Loucy (cell line): ENCODE results near the gene MYOZ1.
A peak's percentile ranks its signal among the peaks of the same experiment; 100 is the strongest.

ENCODE experiments used
- H2AFZ ChIP-seq: fragments of 200-600 bp; sonication (generic); 2 replicates; pipeline ENCODE4 v1.6.0; 2016; ENCODE audit warnings: antibody characterized with exemption, mild to moderate bottlenecking, low read length, moderate library complexity
- H3F3A ChIP-seq: fragments of 200-600 bp; 2 replicates; pipeline ENCODE4 v1.6.0; 2016; ENCODE audit warnings: antibody characterized with exemption, low read depth, mild to moderate bottlenecking
- H3K27me3 ChIP-seq: fragments of 200-600 bp; sonication (generic); 2 replicates; pipeline ENCODE4 v1.6.1; 2014; ENCODE audit warnings: low read length, mild to moderate bottlenecking; ENCODE audit not compliant: insufficient read depth, poor library complexity, severe bottlenecking
- H3K36me3 ChIP-seq: fragments of 200-600 bp; sonication (generic); 2 replicates; pipeline ENCODE4 v1.6.1; 2016; ENCODE audit warnings: low read length; ENCODE audit not compliant: insufficient read depth
- H3K4me1 ChIP-seq: fragments of 200-600 bp; sonication (generic); 2 replicates; pipeline ENCODE4 v1.5.1; 2014; ENCODE audit warnings: low read length, mild to moderate bottlenecking; ENCODE audit not compliant: insufficient read depth, poor library complexity, severe bottlenecking
- H3K4me2 ChIP-seq: fragments of 200-600 bp; sonication (generic); 2 replicates; pipeline ENCODE4 v1.6.0; 2014; ENCODE audit warnings: antibody characterized with exemption, low read length, low read depth, mild to moderate bottlenecking; ENCODE audit not compliant: poor library complexity, severe bottlenecking
- H3K4me3 ChIP-seq: fragments of 200-600 bp; sonication (generic); 2 replicates; pipeline ENCODE4 v1.5.1; 2014; ENCODE audit warnings: low read length, mild to moderate bottlenecking, mixed read lengths; ENCODE audit not compliant: poor library complexity, severe bottlenecking
- H3K79me2 ChIP-seq: fragments of 200-600 bp; sonication (generic); 2 replicates; pipeline ENCODE4 v1.6.1; 2014; ENCODE audit warnings: low read length; ENCODE audit not compliant: insufficient read depth
- H3K9ac ChIP-seq: fragments of 200-600 bp; sonication (generic); 2 replicates; pipeline ENCODE4 v1.6.0; 2014; ENCODE audit warnings: mild to moderate bottlenecking, low read depth, low read length, moderate library complexity; ENCODE audit not compliant: poor library complexity, severe bottlenecking
- H3K9me2 ChIP-seq: fragments of 200-600 bp; sonication (generic); replicated peaks from 2 replicates; pipeline ENCODE4 v1.6.1; 2016; ENCODE audit warnings: low read depth, low read length, mixed read lengths
- H3K9me3 ChIP-seq: fragments of 200-600 bp; sonication (generic); 2 replicates; pipeline ENCODE4 v1.6.1; 2014; ENCODE audit warnings: mild to moderate bottlenecking, antibody characterized with exemption, low read length, low read depth; ENCODE audit not compliant: insufficient read depth
- H4K20me1 ChIP-seq: fragments of 200-600 bp; sonication (generic); 2 replicates; pipeline ENCODE4 v1.6.0; 2014; ENCODE audit warnings: antibody characterized with exemption, low read length, mild to moderate bottlenecking; ENCODE audit not compliant: insufficient read depth, poor library complexity, severe bottlenecking
- CTCF ChIP-seq: fragments of 200-600 bp; sonication (generic); conservative IDR thresholded peaks from 2 replicates; pipeline ENCODE4 v1.5.1; 2014; ENCODE audit warnings: mild to moderate bottlenecking, antibody characterized with exemption, low read length
- EZH2phosphoT487 ChIP-seq: fragments of 200-600 bp; IDR thresholded peaks from 2 replicates; pipeline ENCODE4 v1.6.1; 2018; ENCODE audit warnings: antibody characterized with exemption, mild to moderate bottlenecking, moderate library complexity, borderline replicate concordance

MYOZ1 gene

GRCh38 chr10:73590881-73591799 lies 50.1 kb downstream of the MYOZ1 start, which contains the start of gene USP54:
Gene USP54 (minus strand): TSS chr10:73591342. CDS start chr10:73575658, 15,684 bp downstream.
- Histone ChIP-seq H3K9me3 (no peaks in the 10 kb centered on the region), H3K27me3 (no peaks in the 10 kb centered on the region), H3K4me3 (peak within 1 kb of the TSS; percentile 64), H3K36me3 (no peaks in the 10 kb centered on the region), H3K9ac (peak within 1 kb of the TSS; percentile 49), H3K9me2 (no peaks in the 10 kb centered on the region), H4K20me1 (no peaks in the 10 kb centered on the region), H3K4me1 (peaks cover 47% of the 10 kb centered on the region), H3K4me2 (peak within 1 kb of the TSS; percentile 83), H2AFZ (peak within 1 kb of the TSS; percentile 28), H3K79me2 (no peaks in the 10 kb centered on the region), H3F3A (peaks cover 9% of the 10 kb centered on the region; the same call in 1 of the 2 replicates)
- TF ChIP-seq EZH2phosphoT487 (no peak), CTCF (no peak)

- Histone ChIP-seq H3K9me2 (no peaks in the 10 kb centered on the region), H2AFZ (no peak overlapping the region), H4K20me1 (no peaks in the 10 kb centered on the region), H3K9ac (peak overlapping the region; percentile 10), H3K9me3 (no peaks in the 10 kb centered on the region), H3K36me3 (no peaks in the 10 kb centered on the region), H3F3A (peaks cover 11% of the 10 kb centered on the region; the same call in 1 of the 2 replicates), H3K27me3 (no peaks in the 10 kb centered on the region), H3K4me3 (no peak overlapping the region), H3K4me1 (peaks cover 53% of the 10 kb centered on the region), H3K79me2 (no peaks in the 10 kb centered on the region), H3K4me2 (peak overlapping the region; percentile 22)
- TF ChIP-seq EZH2phosphoT487 = no peak
- no peak for TF ChIP-seq CTCF
Observed at GRCh38 chr10:73589563-73590126, 51.6 kb downstream of the MYOZ1 start.

GRCh38 chr10:73588656-73589055 lies 52.6 kb downstream of the MYOZ1 start:
- H3K9me2 ChIP-seq = no peaks in the 10 kb centered on the region
- H3K9ac ChIP-seq = no peak overlapping the region
- peaks cover 57% of the 10 kb centered on the region for H3K4me1 ChIP-seq
- peaks cover 11% of the 10 kb centered on the region; the same call in 1 of the 2 replicates for H3F3A ChIP-seq
- H2AFZ ChIP-seq = no peak overlapping the region
- TF ChIP-seq EZH2phosphoT487 = no peak
- no peak for TF ChIP-seq CTCF
- H3K4me3 ChIP-seq = no peak overlapping the region
- no peaks in the 10 kb centered on the region for H3K79me2 ChIP-seq
- no peaks in the 10 kb centered on the region for H3K36me3 ChIP-seq
- H3K9me3 ChIP-seq = no peaks in the 10 kb centered on the region
- no peak overlapping the region for H3K4me2 ChIP-seq
- no peaks in the 10 kb centered on the region for H3K27me3 ChIP-seq
- no peaks in the 10 kb centered on the region for H4K20me1 ChIP-seq
